GM18867 (cell line): Measurements from ENCODE around the gene INO80E.

Source experiments
- ATAC-seq: cut with Tn5 transposase; IDR thresholded peaks from one replicate; pipeline ENCODE4 v1.9.1; 2021; ENCODE audit warnings: mild to moderate bottlenecking, moderate library complexity; ENCODE audit not compliant: unreplicated experiment

The INO80E gene

DNA sequence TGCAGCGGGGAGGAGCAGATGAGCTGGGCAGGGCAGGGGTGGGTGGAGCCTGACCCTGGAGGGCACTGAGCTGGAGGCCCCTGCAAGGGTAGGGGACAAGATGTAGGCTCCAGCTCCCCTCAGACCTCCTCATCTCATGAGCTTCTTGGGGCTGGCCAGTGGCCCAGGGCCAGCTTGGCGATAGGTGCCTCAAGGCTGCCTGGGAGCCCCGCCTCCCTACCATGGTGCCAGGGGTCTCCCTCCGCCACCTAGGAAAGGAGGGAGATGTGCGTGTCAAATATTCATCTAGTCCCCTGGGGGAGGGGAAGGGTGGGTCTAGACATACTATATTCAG lies 4.5 kb upstream of the INO80E start:
- no peak for ATAC-seq

DNA sequence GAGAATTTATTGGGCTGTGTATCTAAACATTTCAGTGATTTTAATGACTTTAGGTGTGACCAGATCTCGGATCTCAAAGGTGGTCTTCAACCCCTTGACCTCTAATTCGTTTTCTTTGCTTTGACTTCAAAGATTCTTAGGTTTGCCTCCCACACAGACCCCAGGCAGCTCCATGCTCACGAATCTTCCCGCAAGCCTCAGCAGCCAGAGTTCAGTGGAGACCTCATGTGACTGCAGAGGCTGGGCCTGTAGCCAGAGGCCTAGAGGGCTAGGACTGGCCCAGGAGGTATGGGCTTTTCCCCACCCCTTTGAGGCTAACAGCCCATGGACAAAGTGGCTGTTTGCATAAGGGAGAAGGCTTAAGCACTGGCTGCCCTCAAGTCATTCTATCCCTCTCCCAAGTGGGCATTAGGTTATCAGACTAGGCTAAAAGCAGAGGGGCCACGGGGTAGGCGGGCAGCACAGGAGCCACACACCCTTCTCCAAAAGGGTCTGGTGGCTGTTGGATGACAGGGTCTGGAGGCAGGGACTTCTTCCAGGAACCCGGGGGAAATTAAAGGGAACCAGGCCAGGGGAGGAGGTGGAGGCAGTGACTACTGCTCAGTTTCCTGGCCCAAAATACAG lies 3.6 kb upstream of the INO80E start:
- no peak for ATAC-seq

DNA sequence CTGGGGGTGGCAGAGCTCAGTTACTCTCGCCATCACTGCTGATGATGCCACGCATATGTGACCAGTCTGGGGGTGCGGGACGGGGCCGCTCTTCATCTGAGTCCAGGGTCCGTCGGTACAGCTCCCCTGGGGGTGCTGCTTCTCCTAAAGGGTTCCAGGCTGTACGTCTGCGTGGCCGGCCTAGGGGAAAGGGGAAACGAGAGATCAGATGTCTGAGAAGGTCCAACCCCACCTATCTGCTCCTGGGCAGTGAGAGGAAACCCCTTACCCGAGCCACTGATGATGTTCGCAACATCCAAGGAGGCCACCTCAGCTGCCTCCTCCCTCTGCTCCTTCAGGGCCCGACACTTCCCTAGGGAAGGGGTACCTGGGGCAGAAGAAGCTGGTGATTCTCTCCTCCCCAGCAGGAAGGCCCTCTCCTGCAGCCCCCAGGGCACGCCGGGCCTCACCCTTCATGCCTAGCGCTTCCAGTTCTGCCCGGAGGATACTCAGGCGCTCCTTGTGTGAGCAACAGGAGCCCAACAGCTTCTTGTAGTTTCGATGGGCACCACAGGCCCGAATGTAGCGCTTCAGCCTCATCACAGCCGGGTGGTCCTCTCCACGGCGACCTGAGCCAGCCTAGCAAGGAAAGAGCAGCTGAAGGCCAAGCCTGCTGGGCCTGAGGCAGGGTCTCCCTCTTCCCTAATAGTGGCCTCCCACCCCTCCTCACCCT lies 2.7 kb upstream of the INO80E start:
- no peak for ATAC-seq

DNA sequence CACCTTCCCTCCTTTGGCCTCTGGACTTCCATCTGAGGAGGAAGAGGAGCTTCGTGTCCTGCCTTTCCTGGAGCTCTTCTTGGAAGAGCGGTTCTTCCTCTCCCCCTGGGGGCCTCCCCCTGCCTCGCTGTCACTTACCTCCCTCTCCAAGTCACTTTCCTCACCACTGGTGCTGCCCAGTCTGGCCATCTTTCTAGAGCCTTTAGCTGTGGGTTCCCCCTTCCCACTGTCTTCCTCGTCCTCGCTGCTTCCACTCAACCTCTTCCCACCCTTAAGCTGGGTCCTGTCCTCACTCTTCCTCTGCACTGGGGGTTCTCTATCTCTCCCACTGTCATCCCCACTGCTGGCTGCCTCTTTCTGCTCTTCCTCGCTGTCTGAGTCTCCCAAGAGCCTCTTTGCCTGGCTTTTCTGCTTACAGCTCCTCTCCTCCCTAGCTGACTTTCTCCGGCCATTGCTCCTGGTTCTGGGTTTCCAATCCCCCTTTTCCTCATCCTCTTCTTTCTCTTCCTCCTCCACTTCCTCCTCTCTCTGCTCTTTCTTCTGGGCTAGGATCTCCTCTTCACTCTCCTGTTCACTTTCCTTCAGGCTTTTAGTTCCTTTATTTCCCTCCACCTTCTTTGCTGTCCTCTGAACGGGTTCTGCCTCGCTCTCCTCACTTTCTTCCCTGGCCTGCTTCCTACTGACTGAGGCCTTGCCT lies 2.0 kb upstream of the INO80E start:
- ATAC-seq, result no peak

DNA sequence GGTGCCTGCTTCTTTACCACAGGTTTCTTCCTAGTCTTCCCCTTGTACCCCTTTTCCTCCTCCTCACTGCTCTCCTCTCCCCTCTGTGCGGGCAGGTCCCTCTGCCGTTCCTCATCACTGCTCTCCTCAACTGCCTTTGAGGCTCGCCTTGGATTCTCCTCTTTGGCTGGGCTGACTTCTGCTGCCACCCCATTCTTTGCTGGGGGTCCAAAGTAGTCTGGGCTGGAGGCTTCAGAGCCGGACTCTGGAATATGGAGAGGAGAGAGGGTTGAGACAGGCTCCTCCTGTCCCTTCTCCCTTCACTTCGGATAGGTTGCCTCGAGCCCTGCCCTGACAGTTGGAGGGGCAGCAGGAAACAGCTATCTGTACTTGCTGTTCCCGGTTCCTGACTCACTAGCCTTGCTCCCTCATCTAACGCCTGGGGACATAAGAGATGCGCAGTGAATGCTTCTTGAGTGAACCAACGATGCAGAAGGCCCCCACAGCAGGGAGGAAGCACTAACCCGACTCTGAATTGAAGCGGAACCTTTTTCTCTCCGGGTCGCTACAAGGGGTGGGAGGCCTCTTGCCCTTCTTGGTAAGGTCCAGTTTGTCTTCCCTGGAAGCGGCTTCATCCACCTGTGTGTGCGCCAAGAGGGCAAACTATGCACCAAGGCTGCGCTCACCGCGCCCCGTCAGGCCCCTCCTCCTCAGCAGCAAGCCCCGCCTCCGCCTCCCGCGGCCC lies 1.3 kb upstream of the INO80E start:
- peak; percentile 37 for ATAC-seq

DNA sequence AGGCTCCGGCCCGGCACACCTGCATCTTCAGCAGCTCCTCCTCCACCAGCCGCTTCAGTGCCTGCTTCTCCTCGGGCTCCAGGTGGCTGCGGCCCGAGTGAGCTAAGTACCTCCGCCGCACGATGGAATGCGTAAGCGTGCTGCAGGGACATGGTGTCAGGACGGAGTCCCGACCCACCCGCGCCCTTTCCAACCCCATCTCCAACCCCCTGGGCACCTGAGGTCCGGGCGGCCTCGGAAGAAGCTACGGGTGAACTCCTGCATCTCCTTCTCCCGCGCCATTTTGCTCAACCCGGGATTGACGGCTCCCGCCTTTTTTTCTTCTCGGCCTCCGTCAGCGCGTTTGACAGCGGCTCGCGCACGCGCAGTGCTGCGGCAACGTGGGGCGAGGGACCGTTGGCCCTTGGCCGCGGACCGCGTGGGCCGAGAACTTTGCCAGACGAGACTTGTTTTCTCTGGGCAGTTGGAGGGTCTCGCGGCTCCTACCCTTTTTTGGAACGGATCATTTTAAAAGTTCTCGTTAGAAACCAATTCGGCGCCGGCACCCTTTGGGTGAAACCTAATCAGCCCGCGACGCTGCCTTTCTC lies 624 bp upstream of the INO80E start, which contains the start of gene HIRIP3:
TSS of gene HIRIP3 (minus strand) at position 294 of the 587 bp plus-strand sequence. CDS start at position 282, 12 bp downstream.
- ATAC-seq, result peak; percentile 52

DNA sequence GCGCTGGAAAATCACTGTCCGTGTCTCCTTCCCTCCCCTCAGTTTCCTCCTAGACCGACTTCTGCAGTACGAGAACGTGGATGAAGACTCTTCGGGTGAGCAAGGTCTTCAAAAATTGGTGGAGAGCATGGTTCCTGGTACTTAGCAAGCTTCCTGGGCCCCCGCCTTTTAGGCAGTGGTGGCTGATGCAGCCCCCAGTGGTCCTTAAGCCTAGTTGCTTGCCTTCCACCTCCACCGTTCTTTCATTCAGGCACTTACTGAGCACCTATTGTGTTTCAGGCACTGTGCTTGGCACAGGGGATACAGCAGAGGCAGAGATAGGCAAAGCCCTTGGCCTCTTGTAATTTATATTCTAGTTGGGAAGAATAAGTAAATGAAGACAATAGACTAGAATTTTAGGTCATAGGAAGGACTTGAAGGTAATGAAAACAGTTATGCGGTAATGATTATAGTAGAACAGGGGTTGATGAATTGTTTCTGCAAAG lies 767 bp downstream of the INO80E start:
- ATAC-seq, result no peak

DNA sequence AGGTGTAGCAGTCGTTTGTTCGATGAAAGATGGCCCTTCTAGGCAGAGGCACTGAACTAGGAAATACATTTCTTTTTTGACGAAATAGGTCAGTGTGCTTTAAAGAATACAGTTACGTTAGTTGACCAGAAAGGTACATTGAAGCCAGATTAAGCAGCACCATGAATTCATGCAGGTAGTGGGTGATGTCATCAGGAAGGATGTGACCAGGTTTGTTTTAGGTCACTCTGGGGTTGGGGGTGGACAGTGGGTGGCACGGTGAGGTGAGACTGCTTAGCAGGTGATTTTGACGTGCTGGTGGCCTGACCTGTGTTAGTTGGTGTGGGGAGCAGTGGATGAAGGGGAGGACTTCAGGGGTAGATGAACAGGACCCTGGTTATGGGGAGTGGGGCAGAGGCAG lies 3.6 kb downstream of the INO80E start:
- ATAC-seq, result no peak

DNA sequence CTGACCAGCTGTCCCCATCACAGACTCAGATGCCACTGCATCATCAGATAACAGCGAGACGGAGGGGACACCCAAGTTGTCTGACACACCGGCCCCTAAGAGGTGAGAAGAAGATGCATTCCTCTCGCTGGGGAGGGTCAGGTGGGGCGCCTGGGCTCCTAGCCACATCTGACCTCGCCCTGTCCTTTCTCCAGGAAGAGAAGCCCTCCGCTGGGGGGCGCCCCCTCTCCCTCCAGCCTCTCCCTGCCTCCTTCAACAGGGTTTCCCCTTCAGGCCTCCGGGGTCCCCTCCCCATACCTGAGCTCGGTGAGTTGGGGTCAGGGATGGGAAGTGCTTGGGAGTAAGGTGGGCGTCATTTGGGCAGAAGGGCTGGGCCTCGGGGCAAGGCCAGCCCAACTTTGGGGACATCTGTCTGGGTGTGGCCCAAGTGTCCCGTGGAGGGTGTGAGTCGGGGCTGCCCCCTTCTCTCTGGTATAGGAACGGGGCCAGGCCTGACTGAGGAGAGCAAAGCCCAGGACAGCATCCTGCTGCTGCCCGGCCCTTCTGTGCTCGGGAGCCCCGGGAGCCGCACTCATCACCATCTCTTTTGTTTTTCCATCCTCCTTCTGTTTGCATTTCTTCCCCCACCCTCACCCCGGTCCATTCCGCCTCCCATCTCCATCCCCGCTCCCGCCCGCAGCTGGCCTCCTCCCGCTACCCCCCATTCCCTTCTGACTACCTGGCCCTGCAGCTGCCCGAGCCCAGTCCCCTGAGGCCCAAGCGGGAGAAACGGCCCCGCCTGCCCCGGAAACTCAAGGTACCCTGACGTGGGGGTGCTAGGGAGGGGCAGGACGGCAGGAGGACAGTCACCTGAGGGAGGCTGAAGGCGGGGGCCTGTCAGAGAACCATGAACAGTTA lies 4.9 kb downstream of the INO80E start:
- ATAC-seq, result no peak

DNA sequence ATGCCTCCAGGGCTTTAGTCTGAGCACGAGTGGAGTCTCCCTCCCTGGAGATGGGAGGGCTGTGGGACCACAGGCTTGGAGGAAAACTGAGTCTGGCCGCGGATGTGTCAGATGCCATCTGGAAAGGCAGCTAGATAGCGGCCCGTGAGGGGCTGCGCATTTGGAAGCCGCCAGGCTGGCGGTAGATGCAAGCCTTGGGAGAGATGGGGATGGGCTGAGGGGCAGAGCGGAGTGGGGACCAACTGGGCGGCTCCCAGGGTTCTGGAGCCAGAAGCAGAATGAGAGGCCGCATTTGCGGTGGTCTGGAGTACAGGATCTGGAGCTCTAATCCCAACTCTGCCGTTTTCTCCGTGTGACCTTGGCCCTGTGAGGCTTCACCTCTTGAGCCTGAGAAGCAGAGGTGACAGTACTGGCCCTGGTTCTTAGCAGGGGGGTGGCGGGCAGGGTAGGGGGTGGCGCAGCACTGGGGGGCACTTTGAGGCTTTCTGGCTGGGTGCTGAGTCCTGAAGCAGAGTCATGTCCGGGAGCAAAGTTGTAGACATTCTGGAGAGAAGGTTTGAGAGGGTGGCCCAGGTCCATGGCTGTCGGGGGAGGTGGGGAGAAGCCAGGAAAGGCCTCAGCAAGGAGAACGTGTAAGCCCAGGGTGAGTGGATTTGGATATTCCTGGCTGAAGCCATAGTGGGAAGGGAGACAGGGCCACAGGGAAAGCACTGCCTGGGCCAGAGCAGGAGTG lies 6.7 kb downstream of the INO80E start:
- no peak for ATAC-seq

DNA sequence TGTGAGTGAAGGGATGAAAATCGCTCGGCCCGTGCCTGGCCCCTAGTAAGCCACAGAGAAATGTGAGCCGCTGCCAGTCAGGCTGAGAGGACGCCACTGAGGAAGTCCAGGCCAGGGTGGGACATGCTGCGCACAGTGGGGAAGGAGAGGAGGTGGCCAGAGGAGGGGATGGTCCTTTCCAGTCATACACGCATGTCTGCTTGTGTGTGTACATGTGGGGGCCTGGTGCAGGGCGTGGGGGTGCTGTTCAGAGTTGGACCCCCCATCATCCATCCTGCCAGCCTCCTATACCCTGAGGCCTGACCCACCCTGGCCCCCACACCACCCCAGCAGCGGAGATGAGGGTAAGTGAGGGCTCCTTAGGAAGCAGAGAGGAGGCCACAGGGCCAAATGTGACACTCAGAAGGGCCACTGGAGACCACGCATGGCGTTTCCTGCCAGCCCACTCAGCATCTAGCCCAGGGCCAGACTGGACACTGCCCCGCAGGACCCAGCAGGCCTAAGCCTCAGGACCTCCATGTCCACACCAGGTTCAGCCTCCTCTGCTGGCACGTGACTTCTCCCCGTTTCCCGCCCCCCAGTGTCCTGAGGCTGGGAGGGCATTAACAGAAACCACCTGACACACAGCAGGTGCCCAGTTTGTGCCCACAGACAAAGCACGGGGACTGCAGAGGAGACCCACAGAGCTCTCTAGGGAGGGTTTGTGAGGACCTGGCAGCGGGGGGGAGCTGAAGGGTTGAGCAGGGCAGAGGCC lies 7.8 kb downstream of the INO80E start:
- ATAC-seq, result no peak

DNA sequence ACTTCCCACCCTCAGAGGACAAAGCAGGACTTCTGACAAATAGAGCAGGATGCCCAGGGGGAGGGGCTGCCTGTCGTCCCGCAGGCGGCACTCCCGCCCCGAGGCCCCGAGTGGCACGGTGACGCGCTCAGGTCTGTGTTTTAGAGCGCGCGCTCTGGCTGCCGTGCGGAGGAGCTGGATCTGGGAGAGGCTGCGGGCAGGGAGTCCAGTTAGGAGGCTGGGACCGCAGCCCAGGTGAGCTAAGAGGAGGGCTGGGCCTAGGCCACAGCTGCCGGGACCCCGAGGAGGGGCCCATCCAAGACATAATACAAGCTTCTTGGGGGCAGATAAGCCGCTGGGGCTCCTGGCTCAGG lies 8.4 kb downstream of the INO80E start:
- no peak for ATAC-seq

DNA sequence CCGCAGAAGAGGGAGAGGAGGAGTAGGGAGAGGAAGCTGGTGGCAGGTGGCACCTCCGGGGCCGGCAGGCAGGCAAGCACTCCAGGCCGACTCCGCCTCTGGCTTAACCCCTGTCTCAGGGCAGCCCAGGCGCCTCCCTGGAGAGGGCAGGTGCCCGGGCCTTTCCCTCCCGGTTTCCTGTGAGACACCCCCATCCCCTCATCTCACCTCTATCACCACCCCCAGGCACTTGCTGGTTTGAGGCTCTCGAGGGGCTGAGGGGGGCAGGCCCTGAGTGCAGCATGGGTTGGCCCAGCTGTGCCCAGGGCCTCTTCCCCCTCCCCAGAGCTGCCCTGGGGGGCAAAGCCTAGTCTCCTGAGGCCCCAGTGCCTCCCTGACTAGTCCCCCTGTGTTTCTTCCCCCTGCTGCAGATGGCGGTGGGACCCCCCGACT lies 8.8 kb downstream of the INO80E start:
- ATAC-seq, result no peak

DNA sequence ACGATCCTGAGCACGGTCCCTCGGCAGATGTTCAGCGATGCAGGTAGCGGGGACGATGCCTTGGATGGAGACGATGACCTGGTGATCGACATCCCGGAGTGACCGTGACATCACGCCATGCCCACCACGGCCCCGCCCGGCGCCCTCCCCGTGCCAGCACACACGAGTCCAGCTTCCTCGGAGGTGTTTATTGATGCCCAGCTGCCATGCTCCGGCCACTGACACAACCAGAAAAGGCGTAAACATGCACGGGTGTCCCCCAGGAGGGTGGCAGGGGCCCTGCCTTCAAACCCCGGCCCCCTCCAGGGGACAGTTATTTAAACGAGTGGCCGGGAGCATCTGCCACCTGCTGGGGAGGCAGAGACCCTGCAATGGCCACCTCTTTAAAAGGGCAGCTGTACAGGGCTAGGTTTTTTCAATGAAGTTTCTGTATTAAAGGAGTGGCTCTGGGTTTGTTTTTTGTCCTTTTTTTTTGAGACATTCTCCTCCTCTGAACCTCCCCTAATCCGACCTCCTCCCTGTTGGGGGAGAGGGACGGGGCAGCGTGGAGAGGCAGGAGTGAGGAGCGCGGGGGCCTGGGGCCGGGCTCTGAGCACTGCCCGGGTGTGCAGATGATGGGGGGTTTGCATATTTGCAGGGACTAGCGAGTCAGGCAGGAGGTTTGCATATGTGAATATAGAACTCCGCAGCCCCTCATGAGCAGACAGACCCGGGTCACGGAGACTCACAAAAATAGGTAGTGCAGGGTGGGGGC lies 9.5 kb downstream of the INO80E start:
- ATAC-seq, result no peak

DNA sequence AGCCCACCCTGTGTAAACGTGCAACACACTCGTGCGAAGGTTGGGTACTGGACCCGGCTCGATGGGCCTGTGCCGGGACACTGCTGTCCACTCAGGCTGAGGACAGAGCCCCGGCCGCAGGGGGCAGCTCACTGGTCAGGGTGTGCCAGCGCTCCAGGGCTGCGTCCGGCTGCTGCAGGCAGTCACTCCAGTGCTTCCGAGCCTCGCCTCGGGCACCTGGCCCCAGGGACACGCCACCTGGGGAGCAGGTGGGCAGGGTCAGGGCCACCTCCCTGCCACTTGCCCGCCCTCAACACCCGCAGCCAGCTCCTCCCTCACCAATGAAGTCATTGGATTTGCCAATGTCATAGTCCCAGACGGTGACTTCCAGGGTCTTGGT lies 10.0 kb downstream of the INO80E start:
- ATAC-seq, result no peak

DNA sequence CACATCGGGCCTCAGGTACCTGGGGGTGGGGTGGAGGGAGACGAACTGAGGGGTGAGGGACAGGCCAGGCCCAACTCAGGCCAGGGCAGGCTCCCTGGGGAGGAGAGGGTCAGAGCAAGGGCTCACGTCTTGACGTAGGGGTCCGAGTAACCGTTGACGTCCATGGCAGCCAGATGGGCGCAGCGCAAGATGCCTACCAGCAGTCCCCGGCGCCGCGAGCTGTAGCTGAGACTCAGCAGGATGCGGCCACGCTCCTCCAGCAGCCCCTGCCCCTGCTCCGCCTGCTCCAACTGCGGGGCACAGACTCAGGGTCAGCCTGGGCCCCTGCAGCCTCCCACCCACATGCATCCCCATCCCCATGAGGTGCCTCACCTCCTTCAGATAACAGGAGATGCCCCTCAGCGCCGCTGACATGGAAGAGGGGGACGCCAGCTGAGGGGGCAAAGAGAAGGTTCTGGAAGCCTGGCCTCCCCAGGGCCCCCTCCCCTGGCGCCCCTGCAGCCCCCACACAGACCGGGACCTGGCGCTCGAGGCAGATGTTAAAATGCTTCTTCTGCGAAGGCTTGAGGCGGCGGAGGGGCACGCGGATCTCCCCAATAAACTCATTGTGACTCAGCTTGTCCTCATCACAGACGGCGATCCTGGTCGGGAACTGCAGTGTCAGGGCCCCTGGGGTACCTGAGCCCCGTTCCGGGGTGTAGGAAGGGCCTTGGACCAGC lies 10.8 kb downstream of the INO80E start:
- no peak for ATAC-seq

DNA sequence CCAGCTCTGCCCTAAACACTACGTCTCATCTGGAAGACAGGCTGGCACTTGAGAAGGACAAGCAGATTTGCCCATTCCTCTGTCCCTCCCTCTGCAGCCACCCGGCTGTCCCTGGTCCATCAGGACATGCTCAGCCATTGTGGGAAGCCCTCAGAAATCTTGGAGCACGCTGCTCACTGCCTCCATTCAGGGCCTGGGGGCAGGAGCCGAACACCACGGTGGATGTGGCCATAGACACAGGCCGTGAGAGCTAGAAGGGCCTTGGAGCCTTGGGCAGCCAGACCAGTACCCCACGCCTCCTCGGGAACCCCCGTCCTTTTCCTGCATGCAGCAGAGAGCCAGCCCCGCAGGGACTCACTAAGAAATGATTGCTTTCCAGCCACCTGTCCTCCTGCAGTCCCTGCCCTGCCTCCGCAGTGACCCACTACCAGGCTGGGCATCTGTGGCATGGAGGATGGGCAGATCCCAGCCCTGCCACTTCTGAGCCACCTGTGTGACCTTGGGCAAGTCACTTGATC lies 11.4 kb downstream of the INO80E start:
- no peak for ATAC-seq
